GM12875 (cell line): Measurements from ENCODE around the gene CFAP410.

ENCODE experiments used
- H3K4me3 ChIP-seq: one replicate; pipeline ENCODE4 v1.5.1; 2011; ENCODE audit warnings: low read depth, low read length, control low read depth
- CTCF ChIP-seq: IDR thresholded peaks from 2 replicates; pipeline ENCODE4 v1.5.1; 2011; ENCODE audit warnings: low read depth, mild to moderate bottlenecking, control low read depth, inconsistent platforms, low read length, moderate library complexity, borderline replicate concordance; ENCODE audit not compliant: insufficient read depth

CFAP410 gene

GRCh38 chr21:44379991-44380865 lies 41.0 kb upstream of the CFAP410 start:
- no peak for TF ChIP-seq CTCF
- no peak overlapping the region for H3K4me3 ChIP-seq

GRCh38 chr21:44379515-44379848 lies 40.3 kb upstream of the CFAP410 start:
- no peak for TF ChIP-seq CTCF
- no peak overlapping the region for H3K4me3 ChIP-seq

GRCh38 chr21:44378646-44379514 lies 39.7 kb upstream of the CFAP410 start:
- H3K4me3 ChIP-seq, result no peak overlapping the region
- no peak for TF ChIP-seq CTCF

GRCh38 chr21:44377922-44378645 lies 38.9 kb upstream of the CFAP410 start:
- no peak for TF ChIP-seq CTCF
- no peak overlapping the region for H3K4me3 ChIP-seq

- H3K4me3 ChIP-seq, result no peak overlapping the region
These were observed 38.2 kb upstream of the CFAP410 start for GRCh38 chr21:44377201-44377921.

More at GRCh38 chr21:44377201-44377921, 38.2 kb upstream of the CFAP410 start:
- 0 out of 2 replicates have a peak, but pooled peaks have one; percentile 13 for TF ChIP-seq CTCF
